Sigmoid colon (tissue), 4 donors: ENCODE data around the gene CPXM2.

Experiments used
- POLR2A ChIP-seq, 2 donors: fragments of 450-650 bp; IDR thresholded peaks; one replicate each; pipeline ENCODE4 v1.6.1; 2016; ENCODE audit warnings: antibody characterized with exemption in 2 of 2, mild to moderate bottlenecking in 2 of 2, moderate library complexity in 2 of 2
- POLR2AphosphoS5 ChIP-seq, 4 donors: sonication (generic); formaldehyde crosslinking; IDR thresholded peaks; one replicate each; pipeline ENCODE4 v1.6.1; 2017; ENCODE audit warnings: antibody characterized with exemption in 4 of 4
- TF ChIP-seq, protein P1 (sequence below), 4 experiments: fragments of 450-650 bp in 3 of 4; fragments of 200-600 bp in 1 of 4; IDR thresholded peaks; one replicate each; pipeline ENCODE4 v1.5.1; 2016 to 2019; ENCODE audit warnings: antibody characterized with exemption in 4 of 4, mild to moderate bottlenecking in 3 of 4, moderate library complexity in 2 of 4

DNA sequence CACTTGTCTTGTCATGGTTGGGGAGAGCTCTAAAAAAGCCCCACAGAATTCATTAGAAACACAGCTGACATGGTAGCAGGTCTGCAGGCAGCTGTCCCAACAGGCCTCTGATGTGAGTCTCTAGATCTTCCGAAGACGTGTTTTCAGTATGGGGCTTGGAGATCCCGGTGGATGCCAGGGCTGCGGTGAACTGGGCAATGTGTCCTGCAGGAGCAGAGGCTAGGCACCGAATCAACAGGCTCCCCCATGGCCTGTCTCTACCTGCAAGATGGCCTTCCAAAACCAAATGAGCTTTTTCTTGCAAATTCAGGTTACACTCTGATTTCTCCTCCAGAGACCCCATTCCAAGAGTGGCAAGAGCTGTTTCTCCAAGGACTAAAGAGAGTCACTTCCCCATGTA is 2.9 kb downstream of the CPXM2 start:
- TF ChIP-seq, protein P1, sequence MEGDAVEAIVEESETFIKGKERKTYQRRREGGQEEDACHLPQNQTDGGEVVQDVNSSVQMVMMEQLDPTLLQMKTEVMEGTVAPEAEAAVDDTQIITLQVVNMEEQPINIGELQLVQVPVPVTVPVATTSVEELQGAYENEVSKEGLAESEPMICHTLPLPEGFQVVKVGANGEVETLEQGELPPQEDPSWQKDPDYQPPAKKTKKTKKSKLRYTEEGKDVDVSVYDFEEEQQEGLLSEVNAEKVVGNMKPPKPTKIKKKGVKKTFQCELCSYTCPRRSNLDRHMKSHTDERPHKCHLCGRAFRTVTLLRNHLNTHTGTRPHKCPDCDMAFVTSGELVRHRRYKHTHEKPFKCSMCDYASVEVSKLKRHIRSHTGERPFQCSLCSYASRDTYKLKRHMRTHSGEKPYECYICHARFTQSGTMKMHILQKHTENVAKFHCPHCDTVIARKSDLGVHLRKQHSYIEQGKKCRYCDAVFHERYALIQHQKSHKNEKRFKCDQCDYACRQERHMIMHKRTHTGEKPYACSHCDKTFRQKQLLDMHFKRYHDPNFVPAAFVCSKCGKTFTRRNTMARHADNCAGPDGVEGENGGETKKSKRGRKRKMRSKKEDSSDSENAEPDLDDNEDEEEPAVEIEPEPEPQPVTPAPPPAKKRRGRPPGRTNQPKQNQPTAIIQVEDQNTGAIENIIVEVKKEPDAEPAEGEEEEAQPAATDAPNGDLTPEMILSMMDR (IDR thresholded peaks at IDR 0.05), result no peak
- TF ChIP-seq POLR2A (IDR thresholded peaks at IDR 0.05), result no peak
- TF ChIP-seq POLR2AphosphoS5 (IDR thresholded peaks at IDR 0.05), result no peak
